Measurements from ENCODE around the gene SLC17A2. TPM values are rescaled to one million over a fixed set of nuclear protein-coding genes. Genes with fewer than 3 reads are reported as not detected.

Gene SLC17A2
- total and polyA plus RNA-seq, 2 of the 13 experiments (the other 11 are each of a cell fraction or from before 2014, with no cell fraction given): 11.2 to 32.4 TPM

- no peak for TF ChIP-seq KDM5B (CRISPR knock-in tag; IDR thresholded peaks at IDR 0.05; ENCODE audit: borderline replicate concordance)
- 0 out of 2 replicates have a peak, but pooled peaks have one; percentile 34 for TF ChIP-seq KAT7 (CRISPR knock-in tag; IDR thresholded peaks at IDR 0.05; ENCODE audit: borderline replicate concordance)
- TF ChIP-seq HNF4A (CRISPR knock-in tag; IDR thresholded peaks at IDR 0.05): peak; percentile 99
- peak; percentile 51; the same call in 1 of the 2 replicates for TF ChIP-seq SALL1 (CRISPR knock-in tag; IDR thresholded peaks at IDR 0.05)
- peak; percentile 93 for TF ChIP-seq HDAC2 (CRISPR knock-in tag; IDR thresholded peaks at IDR 0.05)
- TF ChIP-seq POGZ (CRISPR knock-in tag; IDR thresholded peaks at IDR 0.05): peak; percentile 86
- TF ChIP-seq TGIF2 (CRISPR knock-in tag; IDR thresholded peaks at IDR 0.05): peak; percentile 41; the same call in 1 of the 2 replicates
- TF ChIP-seq ZNF749 (CRISPR knock-in tag; IDR thresholded peaks at IDR 0.05; ENCODE audit: borderline replicate concordance): no peak
- TF ChIP-seq ARID4A (CRISPR knock-in tag; IDR thresholded peaks at IDR 0.05; ENCODE audit: borderline replicate concordance): peak; percentile 26; the same call in 1 of the 2 replicates
- TF ChIP-seq ATF5 (CRISPR knock-in tag; IDR thresholded peaks at IDR 0.05; ENCODE audit: low read depth): no peak
- TF ChIP-seq SPEN (CRISPR knock-in tag; IDR thresholded peaks at IDR 0.05; ENCODE audit: low read depth): no peak
- peak; percentile 50; the same call in 1 of the 2 replicates for TF ChIP-seq YEATS2 (CRISPR knock-in tag; IDR thresholded peaks at IDR 0.05; ENCODE audit: borderline replicate concordance)
- TF ChIP-seq ZMYM4 (CRISPR knock-in tag; IDR thresholded peaks at IDR 0.05): peak; percentile 77; the same call in 1 of the 2 replicates
- TF ChIP-seq, protein P1, sequence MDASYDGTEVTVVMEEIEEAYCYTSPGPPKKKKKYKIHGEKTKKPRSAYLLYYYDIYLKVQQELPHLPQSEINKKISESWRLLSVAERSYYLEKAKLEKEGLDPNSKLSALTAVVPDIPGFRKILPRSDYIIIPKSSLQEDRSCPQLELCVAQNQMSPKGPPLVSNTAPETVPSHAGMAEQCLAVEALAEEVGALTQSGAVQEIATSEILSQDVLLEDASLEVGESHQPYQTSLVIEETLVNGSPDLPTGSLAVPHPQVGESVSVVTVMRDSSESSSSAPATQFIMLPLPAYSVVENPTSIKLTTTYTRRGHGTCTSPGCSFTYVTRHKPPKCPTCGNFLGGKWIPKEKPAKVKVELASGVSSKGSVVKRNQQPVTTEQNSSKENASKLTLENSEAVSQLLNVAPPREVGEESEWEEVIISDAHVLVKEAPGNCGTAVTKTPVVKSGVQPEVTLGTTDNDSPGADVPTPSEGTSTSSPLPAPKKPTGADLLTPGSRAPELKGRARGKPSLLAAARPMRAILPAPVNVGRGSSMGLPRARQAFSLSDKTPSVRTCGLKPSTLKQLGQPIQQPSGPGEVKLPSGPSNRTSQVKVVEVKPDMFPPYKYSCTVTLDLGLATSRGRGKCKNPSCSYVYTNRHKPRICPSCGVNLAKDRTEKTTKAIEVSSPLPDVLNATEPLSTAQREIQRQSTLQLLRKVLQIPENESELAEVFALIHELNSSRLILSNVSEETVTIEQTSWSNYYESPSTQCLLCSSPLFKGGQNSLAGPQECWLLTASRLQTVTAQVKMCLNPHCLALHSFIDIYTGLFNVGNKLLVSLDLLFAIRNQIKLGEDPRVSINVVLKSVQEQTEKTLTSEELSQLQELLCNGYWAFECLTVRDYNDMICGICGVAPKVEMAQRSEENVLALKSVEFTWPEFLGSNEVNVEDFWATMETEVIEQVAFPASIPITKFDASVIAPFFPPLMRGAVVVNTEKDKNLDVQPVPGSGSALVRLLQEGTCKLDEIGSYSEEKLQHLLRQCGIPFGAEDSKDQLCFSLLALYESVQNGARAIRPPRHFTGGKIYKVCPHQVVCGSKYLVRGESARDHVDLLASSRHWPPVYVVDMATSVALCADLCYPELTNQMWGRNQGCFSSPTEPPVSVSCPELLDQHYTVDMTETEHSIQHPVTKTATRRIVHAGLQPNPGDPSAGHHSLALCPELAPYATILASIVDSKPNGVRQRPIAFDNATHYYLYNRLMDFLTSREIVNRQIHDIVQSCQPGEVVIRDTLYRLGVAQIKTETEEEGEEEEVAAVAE (CRISPR knock-in tag; IDR thresholded peaks at IDR 0.05; ENCODE audit: borderline replicate concordance): peak; percentile 85; the same call in 1 of the 2 replicates
Observed at GRCh38 chr6:25928562-25929324, 1.7 kb downstream of the SLC17A2 start (continued).
